Measurements from ENCODE around the gene CYLD.

Gene CYLD

DNA sequence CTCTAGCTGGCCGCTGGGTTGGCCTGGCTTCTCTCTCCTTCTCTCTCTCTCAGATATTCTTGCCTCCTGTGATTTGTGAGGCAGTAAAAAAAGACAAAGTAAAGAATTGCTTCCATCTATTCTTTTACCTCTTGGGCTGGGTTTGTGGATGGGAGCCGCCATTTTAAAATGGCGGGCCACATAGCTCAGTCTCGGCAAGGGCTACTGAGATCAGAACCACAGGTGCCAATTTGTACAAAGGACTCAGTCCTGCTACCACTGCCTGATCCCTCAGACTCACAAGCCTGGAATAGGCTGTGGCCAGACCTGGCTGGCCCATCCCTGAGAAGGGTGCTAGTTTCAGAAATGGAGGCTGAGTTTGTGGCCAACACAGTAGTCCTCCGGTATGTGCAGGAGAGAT, 24.4 kb upstream of the CYLD start:
- H3K36me3 ChIP-seq (replicated peaks; ENCODE audit: insufficient read depth, low read length) = no peaks in the 10 kb centered on the region
- no peak overlapping the region for H3K4me3 ChIP-seq (ENCODE audit: low read length)
- no peak for DNase-seq
- H3F3A ChIP-seq (ENCODE audit: insufficient read depth, low read length) = no peaks in the 10 kb centered on the region
- no peaks in the 10 kb centered on the region for H3K9me3 ChIP-seq (replicated peaks; ENCODE audit: insufficient read depth, low read length)
- no peak overlapping the region for H3K27ac ChIP-seq (ENCODE audit: low read length)
- no peaks in the 10 kb centered on the region for H3K4me1 ChIP-seq (ENCODE audit: low read length)
- H3K9me2 ChIP-seq (replicated peaks; ENCODE audit: insufficient read depth, low read length) = no peaks in the 10 kb centered on the region
- no peaks in the 10 kb centered on the region for H3K27me3 ChIP-seq (replicated peaks; ENCODE audit: insufficient read depth, low read length)
- H2AFZ ChIP-seq (ENCODE audit: low read length) = no peak overlapping the region
- no peaks in the 10 kb centered on the region for H4K20me1 ChIP-seq (ENCODE audit: insufficient read depth, low read length)
- H3K79me2 ChIP-seq (ENCODE audit: low read length) = no peaks in the 10 kb centered on the region
- TF ChIP-seq EZH2phosphoT487 (IDR thresholded peaks at IDR 0.05; ENCODE audit: low read length) (no peak), EZH2 (optimal IDR thresholded peaks at IDR 0.05; ENCODE audit: low read depth, low read length) (no peak)
- TF ChIP-seq, protein P1, sequence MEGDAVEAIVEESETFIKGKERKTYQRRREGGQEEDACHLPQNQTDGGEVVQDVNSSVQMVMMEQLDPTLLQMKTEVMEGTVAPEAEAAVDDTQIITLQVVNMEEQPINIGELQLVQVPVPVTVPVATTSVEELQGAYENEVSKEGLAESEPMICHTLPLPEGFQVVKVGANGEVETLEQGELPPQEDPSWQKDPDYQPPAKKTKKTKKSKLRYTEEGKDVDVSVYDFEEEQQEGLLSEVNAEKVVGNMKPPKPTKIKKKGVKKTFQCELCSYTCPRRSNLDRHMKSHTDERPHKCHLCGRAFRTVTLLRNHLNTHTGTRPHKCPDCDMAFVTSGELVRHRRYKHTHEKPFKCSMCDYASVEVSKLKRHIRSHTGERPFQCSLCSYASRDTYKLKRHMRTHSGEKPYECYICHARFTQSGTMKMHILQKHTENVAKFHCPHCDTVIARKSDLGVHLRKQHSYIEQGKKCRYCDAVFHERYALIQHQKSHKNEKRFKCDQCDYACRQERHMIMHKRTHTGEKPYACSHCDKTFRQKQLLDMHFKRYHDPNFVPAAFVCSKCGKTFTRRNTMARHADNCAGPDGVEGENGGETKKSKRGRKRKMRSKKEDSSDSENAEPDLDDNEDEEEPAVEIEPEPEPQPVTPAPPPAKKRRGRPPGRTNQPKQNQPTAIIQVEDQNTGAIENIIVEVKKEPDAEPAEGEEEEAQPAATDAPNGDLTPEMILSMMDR (IDR thresholded peaks at IDR 0.05; ENCODE audit: low read length) = no peak
- no peak overlapping the region for H3K9ac ChIP-seq (ENCODE audit: low read length)
- no peak overlapping the region for H3K4me2 ChIP-seq (ENCODE audit: low read depth, low read length)

DNA sequence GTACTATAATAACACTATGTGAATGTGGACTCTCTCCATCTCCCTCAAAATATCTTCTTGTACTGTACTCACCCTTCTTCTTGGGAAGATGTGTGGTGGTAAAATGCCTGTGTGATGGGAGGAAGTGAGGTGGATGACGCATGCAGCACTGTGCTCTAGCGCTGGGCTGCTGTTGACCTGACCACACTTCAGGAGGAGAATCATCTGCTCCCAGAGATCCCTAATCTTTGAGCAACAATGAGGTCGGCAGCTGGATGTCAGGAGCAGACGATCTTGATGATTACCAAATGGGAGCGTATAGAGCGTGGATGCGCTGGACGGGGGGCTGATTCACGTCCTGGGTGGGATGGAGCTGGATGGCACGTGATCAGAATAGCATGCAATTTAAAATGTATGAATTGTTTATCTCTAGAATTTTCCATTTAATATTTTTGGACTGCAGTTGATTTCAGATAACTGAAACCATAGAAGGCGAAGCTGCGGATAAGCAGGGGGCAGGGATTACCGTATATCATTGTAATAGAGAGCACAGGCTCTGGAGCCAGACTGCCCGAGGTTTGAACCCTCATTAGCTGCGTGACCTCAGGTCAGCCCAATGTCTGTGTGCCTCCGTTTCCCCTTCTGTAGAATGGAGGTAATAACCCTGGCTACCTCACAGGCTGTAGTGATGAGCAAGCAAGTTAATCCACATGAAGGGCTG, 23.7 kb upstream of the CYLD start:
- H3K27ac ChIP-seq (ENCODE audit: low read length) = no peak overlapping the region
- H3K4me1 ChIP-seq (ENCODE audit: low read length) = no peaks in the 10 kb centered on the region
- no peaks in the 10 kb centered on the region for H3F3A ChIP-seq (ENCODE audit: insufficient read depth, low read length)
- no peaks in the 10 kb centered on the region for H3K9me3 ChIP-seq (replicated peaks; ENCODE audit: insufficient read depth, low read length)
- no peak overlapping the region for H3K4me2 ChIP-seq (ENCODE audit: low read depth, low read length)
- no peaks in the 10 kb centered on the region for H3K27me3 ChIP-seq (replicated peaks; ENCODE audit: insufficient read depth, low read length)
- H3K36me3 ChIP-seq (replicated peaks; ENCODE audit: insufficient read depth, low read length) = no peaks in the 10 kb centered on the region
- H3K79me2 ChIP-seq (ENCODE audit: low read length) = no peaks in the 10 kb centered on the region
- no peaks in the 10 kb centered on the region for H3K9me2 ChIP-seq (replicated peaks; ENCODE audit: insufficient read depth, low read length)
- no peak overlapping the region for H2AFZ ChIP-seq (ENCODE audit: low read length)
- no peak overlapping the region for H3K4me3 ChIP-seq (ENCODE audit: low read length)
- H3K9ac ChIP-seq (ENCODE audit: low read length) = no peak overlapping the region
- TF ChIP-seq, protein P1 (IDR thresholded peaks at IDR 0.05; ENCODE audit: low read length) = no peak
- no peak for TF ChIP-seq EZH2 (optimal IDR thresholded peaks at IDR 0.05; ENCODE audit: low read depth, low read length)
- no peak for TF ChIP-seq EZH2phosphoT487 (IDR thresholded peaks at IDR 0.05; ENCODE audit: low read length)
- DNase-seq = no peak
- H4K20me1 ChIP-seq (ENCODE audit: insufficient read depth, low read length) = no peaks in the 10 kb centered on the region

DNA sequence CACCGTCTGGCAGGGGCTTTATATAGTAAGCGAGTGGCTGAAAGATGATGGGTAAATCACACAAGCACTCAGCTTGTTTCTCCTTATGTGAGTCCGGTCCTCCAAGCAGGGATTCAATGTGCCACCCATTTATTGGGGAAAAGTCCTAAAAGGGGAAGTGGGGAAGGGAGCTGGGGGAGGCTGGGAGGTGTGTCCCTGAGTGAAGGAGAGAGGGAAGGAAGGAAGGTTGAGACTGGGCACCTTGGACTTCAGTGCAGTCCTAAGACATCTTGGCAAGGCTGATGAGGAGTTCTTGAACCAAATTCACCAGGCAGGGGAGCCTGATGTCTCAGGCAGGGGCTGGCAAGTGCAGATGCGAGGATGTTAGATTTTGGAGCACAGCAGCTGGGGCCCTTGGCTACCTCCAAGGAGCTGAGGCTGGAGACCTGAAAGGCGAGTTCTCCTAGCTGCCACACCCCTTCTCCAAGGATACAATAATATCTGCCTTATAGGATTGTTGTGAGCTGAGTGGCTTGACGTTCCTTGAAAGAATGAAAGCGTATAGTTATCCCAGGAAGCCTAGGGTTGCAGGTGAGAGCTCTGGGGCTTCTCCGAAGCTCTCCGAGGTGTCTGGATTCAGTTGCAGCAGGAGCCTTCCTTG, 23.0 kb upstream of the CYLD start:
- Histone ChIP-seq H3K4me2 (ENCODE audit: low read depth, low read length) (no peak overlapping the region), H3K27ac (ENCODE audit: low read length) (no peak overlapping the region), H3F3A (ENCODE audit: insufficient read depth, low read length) (no peaks in the 10 kb centered on the region), H3K9ac (ENCODE audit: low read length) (no peak overlapping the region), H3K79me2 (ENCODE audit: low read length) (no peaks in the 10 kb centered on the region), H3K9me2 (replicated peaks; ENCODE audit: insufficient read depth, low read length) (no peaks in the 10 kb centered on the region), H4K20me1 (ENCODE audit: insufficient read depth, low read length) (no peaks in the 10 kb centered on the region), H3K36me3 (replicated peaks; ENCODE audit: insufficient read depth, low read length) (no peaks in the 10 kb centered on the region), H2AFZ (ENCODE audit: low read length) (no peak overlapping the region), H3K4me1 (ENCODE audit: low read length) (peaks cover under 1% of the 10 kb centered on the region), H3K4me3 (ENCODE audit: low read length) (no peak overlapping the region), H3K27me3 (replicated peaks; ENCODE audit: insufficient read depth, low read length) (no peaks in the 10 kb centered on the region), H3K9me3 (replicated peaks; ENCODE audit: insufficient read depth, low read length) (no peaks in the 10 kb centered on the region)
- no peak for DNase-seq
- TF ChIP-seq EZH2phosphoT487 (IDR thresholded peaks at IDR 0.05; ENCODE audit: low read length) (no peak), EZH2 (optimal IDR thresholded peaks at IDR 0.05; ENCODE audit: low read depth, low read length) (no peak)
- TF ChIP-seq, protein P1 (IDR thresholded peaks at IDR 0.05; ENCODE audit: low read length) = no peak

All from MM.1S (cell line).